Fibroblast of lung (primary cell): Measurements from ENCODE around the gene MAN1A1. TPM values are rescaled to one million over a fixed set of nuclear protein-coding genes. Genes with fewer than 3 reads are reported as not detected.

Source experiments
- DNase-seq, 2 donors: peaks; one replicate each; pipeline versions ENCODE4 v3.0.0 to v3.0.0-alpha.2; 2010; ENCODE audit warnings: low read depth in 2 of 2
- H2AFZ ChIP-seq: 2 replicates; pipeline ENCODE4 v1.5.1; 2012; ENCODE audit warnings: low read length, control low read depth, inconsistent platforms
- H3K27ac ChIP-seq: 2 replicates; pipeline ENCODE4 v1.5.1; 2011; ENCODE audit warnings: low read length, control low read depth; ENCODE audit not compliant: insufficient read depth
- H3K27me3 ChIP-seq: 2 replicates; pipeline ENCODE4 v1.5.1; 2011; ENCODE audit warnings: mild to moderate bottlenecking, low read length; ENCODE audit not compliant: control insufficient read depth, insufficient read depth
- H3K36me3 ChIP-seq: 2 replicates; pipeline ENCODE4 v1.5.1; 2011; ENCODE audit warnings: low read length; ENCODE audit not compliant: control insufficient read depth, insufficient read depth
- H3K4me1 ChIP-seq: 2 replicates; pipeline ENCODE4 v1.5.1; 2011; ENCODE audit warnings: low read length; ENCODE audit not compliant: control insufficient read depth, insufficient read depth; ENCODE audit errors: extremely low read depth
- H3K4me2 ChIP-seq: 2 replicates; pipeline ENCODE4 v1.5.1; 2011; ENCODE audit warnings: low read length, control low read depth; ENCODE audit not compliant: insufficient read depth; ENCODE audit errors: extremely low read depth
- H3K4me3 ChIP-seq, 4 experiments: fragments of 200-600 bp in 1 of 4; sonication (generic) in 1 of 4; replicated peaks in 1 of 4; 2 replicates each; pipeline ENCODE4 v1.5.1; 2011 to 2016; ENCODE audit warnings: low read length in 4 of 4, low read depth in 3 of 4, mild to moderate bottlenecking in 3 of 4, control low read depth in 2 of 4, inconsistent platforms in 1 of 4, mixed read lengths in 1 of 4; ENCODE audit not compliant: insufficient read depth in 1 of 4; ENCODE audit errors: control extremely low read depth in 1 of 4
- H3K79me2 ChIP-seq: 2 replicates; pipeline ENCODE4 v1.5.1; 2012; ENCODE audit warnings: mild to moderate bottlenecking, low read length, inconsistent platforms; ENCODE audit not compliant: control insufficient read depth, insufficient read depth
- H3K9ac ChIP-seq: 2 replicates; pipeline ENCODE4 v1.5.1; 2011; ENCODE audit warnings: mild to moderate bottlenecking, low read length, control low read depth; ENCODE audit not compliant: insufficient read depth
- H3K9me3 ChIP-seq: 2 replicates; pipeline ENCODE4 v1.5.1; 2012; ENCODE audit warnings: low read depth, low read length; ENCODE audit not compliant: control insufficient read depth, insufficient read depth
- H4K20me1 ChIP-seq: 2 replicates; pipeline ENCODE4 v1.5.1; 2011; ENCODE audit warnings: low read length; ENCODE audit not compliant: control insufficient read depth, insufficient read depth; ENCODE audit errors: extremely low read depth
- EZH2 ChIP-seq: IDR thresholded peaks from 2 replicates; pipeline ENCODE4 v1.5.1; 2012; ENCODE audit warnings: low read length, control low read depth, mild to moderate bottlenecking; ENCODE audit errors: missing control alignments
- polyA plus RNA-seq, 2 donors: library from polyadenylated mRNA; depleted of rRNA in 1 of 2; stranded (reverse) in 1 of 2; unstranded in 1 of 2; fragments of >200 nt; gene quantifications; 2 replicates each; pipeline ENCODE4 v1.2.1, GENCODE V29; 2011 to 2012; ENCODE audit warnings: missing spikeins in 1 of 2
- total RNA-seq: library from RNA; depleted of rRNA; stranded (reverse); fragments of >200 nt; gene quantifications from 2 replicates; pipeline ENCODE4 v1.2.1, GENCODE V29; 2014
- TF ChIP-seq, protein P1 (sequence below), 2 donors: IDR thresholded peaks in 1 of 2; conservative IDR thresholded peaks in 1 of 2; 1 replicate in 1 of 2; 2 replicates in 1 of 2; pipeline ENCODE4 v1.5.1; 2011 to 2012; ENCODE audit warnings: low read length in 2 of 2, control low read depth in 1 of 2, inconsistent platforms in 1 of 2, low read depth in 1 of 2, mild to moderate bottlenecking in 1 of 2

The MAN1A1 gene
- total and polyA plus RNA-seq, 2 donors (not counting 1 experiment from before 2014, with no cell fraction given) = 39.5 to 120 TPM

DNA sequence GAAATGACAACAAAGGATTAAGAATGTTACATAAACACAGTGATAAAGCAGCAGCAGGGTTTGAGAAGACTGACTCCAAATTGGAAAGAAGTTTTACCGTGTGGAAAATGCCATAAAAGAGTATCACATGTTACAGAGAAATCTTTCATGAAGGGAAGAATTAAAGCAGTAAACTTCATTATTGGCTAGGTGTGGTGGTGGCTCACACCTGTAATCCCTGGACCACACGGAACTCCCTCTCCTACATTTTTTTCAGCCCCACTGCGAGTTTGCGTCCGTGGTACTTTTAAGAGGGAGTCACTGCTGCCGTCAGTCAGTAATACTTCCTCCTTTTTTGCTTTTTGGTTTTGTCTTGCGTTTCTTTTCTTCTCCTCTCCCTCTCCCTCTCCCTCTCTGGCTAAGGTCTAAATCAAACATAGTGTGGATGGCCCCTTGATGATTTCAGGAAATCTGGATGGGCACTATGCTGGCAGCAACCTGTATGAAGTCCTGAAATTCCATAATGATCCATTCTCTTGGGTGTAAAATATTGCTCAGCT is 112.3 kb downstream of the MAN1A1 start:
- Histone ChIP-seq H4K20me1 (no peaks in the 10 kb centered on the region), H3K27me3 (no peaks in the 10 kb centered on the region), H3K27ac (no peak overlapping the region), H3K4me1 (no peaks in the 10 kb centered on the region), H3K9ac (no peak overlapping the region), H3K4me2 (no peak overlapping the region), H3K36me3 (no peaks in the 10 kb centered on the region), H2AFZ (no peak overlapping the region), H3K79me2 (no peaks in the 10 kb centered on the region), H3K9me3 (no peaks in the 10 kb centered on the region), H3K4me3 (no peak overlapping the region)
- TF ChIP-seq EZH2 = no peak
- TF ChIP-seq, protein P1, sequence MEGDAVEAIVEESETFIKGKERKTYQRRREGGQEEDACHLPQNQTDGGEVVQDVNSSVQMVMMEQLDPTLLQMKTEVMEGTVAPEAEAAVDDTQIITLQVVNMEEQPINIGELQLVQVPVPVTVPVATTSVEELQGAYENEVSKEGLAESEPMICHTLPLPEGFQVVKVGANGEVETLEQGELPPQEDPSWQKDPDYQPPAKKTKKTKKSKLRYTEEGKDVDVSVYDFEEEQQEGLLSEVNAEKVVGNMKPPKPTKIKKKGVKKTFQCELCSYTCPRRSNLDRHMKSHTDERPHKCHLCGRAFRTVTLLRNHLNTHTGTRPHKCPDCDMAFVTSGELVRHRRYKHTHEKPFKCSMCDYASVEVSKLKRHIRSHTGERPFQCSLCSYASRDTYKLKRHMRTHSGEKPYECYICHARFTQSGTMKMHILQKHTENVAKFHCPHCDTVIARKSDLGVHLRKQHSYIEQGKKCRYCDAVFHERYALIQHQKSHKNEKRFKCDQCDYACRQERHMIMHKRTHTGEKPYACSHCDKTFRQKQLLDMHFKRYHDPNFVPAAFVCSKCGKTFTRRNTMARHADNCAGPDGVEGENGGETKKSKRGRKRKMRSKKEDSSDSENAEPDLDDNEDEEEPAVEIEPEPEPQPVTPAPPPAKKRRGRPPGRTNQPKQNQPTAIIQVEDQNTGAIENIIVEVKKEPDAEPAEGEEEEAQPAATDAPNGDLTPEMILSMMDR (conservative IDR thresholded peaks at IDR 0.05 in 1 of 2, IDR thresholded peaks at IDR 0.05 in 1 of 2; ENCODE audit: low read depth in 1 of 2, low read length in 2 of 2) = no peak
- DNase-seq = no peak

DNA sequence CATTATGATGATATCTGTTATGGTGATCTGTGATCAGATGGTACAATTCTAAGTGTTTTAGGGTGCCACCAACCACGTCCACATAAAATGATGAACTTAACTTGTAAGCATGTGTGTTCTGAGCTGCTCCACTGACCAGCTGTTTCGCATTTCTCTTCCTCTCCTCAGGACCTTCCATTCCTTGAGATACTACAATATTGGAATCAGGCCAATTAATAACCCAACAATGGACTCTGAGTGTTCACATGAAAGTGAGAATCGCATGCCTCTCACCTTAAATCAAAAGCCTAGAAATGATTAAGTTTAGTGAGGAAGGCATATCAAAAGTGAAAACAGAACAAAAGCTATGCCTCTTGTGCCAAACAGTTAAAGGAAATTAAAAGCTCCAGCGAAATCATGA is 114.6 kb downstream of the MAN1A1 start:
- Histone ChIP-seq H3K79me2 (no peaks in the 10 kb centered on the region), H3K4me2 (no peak overlapping the region), H3K9me3 (no peaks in the 10 kb centered on the region), H4K20me1 (no peaks in the 10 kb centered on the region), H2AFZ (no peak overlapping the region), H3K9ac (no peak overlapping the region), H3K4me1 (no peaks in the 10 kb centered on the region), H3K27ac (no peak overlapping the region), H3K4me3 (no peak overlapping the region), H3K27me3 (no peaks in the 10 kb centered on the region), H3K36me3 (no peaks in the 10 kb centered on the region)
- no peak for TF ChIP-seq EZH2
- TF ChIP-seq, protein P1 (conservative IDR thresholded peaks at IDR 0.05 in 1 of 2, IDR thresholded peaks at IDR 0.05 in 1 of 2; ENCODE audit: low read depth in 1 of 2, low read length in 2 of 2) = no peak
- DNase-seq = no peak

DNA sequence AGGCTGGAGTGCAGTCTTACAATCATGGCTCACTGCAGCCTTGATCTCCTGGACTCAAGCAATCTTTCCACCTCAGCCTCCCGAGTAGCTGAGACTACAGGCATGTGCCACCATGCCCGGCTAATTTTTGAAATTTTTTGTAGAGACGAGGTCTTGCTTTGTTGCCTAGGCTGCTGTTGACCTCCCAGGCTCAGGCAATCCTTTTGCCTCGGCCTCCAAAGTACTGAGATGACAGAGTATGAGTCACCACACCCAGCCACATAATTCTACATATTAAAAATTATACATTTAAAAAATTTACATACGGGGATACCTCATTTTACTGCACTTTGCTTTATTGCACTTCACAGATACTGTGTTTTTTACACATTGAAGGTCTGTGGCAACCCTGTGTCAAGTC is 115.1 kb downstream of the MAN1A1 start:
- Histone ChIP-seq H3K36me3 (no peaks in the 10 kb centered on the region), H3K79me2 (no peaks in the 10 kb centered on the region), H3K27ac (no peak overlapping the region), H3K4me3 (no peak overlapping the region), H2AFZ (no peak overlapping the region), H3K9me3 (no peaks in the 10 kb centered on the region), H3K4me1 (no peaks in the 10 kb centered on the region), H4K20me1 (no peaks in the 10 kb centered on the region), H3K4me2 (no peak overlapping the region), H3K27me3 (no peaks in the 10 kb centered on the region), H3K9ac (no peak overlapping the region)
- no peak for TF ChIP-seq EZH2
- TF ChIP-seq, protein P1 (conservative IDR thresholded peaks at IDR 0.05 in 1 of 2, IDR thresholded peaks at IDR 0.05 in 1 of 2; ENCODE audit: low read depth in 1 of 2, low read length in 2 of 2) = no peak
- DNase-seq = no peak
